ENCODE measurements around the gene FLNA. TPM values are rescaled to one million over a fixed set of nuclear protein-coding genes. Genes with fewer than 3 reads are reported as not detected.

FLNA gene
- total RNA-seq, 1 donor from 2014 or later: 225 TPM

DNA sequence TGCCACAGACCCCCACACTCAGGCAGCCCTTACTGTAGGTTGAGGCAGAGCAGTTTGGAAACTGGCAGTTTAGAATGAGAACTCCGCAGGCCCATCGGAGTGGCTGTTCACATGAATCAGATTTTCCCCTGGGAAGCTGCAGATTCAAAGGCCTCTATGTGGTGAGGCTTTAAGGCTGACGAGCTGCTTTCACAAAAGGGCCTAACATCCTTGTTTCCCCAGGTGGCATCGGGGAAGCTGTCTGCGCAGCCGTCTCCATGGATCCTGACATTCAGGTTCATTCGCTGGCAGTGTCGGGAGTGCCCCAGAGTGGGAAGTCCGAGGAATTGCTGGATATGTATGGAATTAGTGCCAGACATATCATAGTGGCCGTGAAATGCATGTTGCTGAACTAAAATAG is 45.1 kb downstream of the FLNA start:
- no peak for DNase-seq
- no peak overlapping the region for H3K27ac ChIP-seq (replicated peaks)
- intact Hi-C loops (cut with micrococcal nuclease): no loop called here
- TF ChIP-seq, protein P1, sequence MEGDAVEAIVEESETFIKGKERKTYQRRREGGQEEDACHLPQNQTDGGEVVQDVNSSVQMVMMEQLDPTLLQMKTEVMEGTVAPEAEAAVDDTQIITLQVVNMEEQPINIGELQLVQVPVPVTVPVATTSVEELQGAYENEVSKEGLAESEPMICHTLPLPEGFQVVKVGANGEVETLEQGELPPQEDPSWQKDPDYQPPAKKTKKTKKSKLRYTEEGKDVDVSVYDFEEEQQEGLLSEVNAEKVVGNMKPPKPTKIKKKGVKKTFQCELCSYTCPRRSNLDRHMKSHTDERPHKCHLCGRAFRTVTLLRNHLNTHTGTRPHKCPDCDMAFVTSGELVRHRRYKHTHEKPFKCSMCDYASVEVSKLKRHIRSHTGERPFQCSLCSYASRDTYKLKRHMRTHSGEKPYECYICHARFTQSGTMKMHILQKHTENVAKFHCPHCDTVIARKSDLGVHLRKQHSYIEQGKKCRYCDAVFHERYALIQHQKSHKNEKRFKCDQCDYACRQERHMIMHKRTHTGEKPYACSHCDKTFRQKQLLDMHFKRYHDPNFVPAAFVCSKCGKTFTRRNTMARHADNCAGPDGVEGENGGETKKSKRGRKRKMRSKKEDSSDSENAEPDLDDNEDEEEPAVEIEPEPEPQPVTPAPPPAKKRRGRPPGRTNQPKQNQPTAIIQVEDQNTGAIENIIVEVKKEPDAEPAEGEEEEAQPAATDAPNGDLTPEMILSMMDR (IDR thresholded peaks at IDR 0.05; ENCODE audit: borderline replicate concordance): no peak
- H3K4me3 ChIP-seq: no peak overlapping the region
- no peaks in the 10 kb centered on the region for H3K9me3 ChIP-seq (replicated peaks)
- no peaks in the 10 kb centered on the region for H3K36me3 ChIP-seq
- peaks cover 24% of the 10 kb centered on the region for H3K4me1 ChIP-seq
- no peaks in the 10 kb centered on the region for H3K27me3 ChIP-seq (ENCODE audit: low read depth)

DNA sequence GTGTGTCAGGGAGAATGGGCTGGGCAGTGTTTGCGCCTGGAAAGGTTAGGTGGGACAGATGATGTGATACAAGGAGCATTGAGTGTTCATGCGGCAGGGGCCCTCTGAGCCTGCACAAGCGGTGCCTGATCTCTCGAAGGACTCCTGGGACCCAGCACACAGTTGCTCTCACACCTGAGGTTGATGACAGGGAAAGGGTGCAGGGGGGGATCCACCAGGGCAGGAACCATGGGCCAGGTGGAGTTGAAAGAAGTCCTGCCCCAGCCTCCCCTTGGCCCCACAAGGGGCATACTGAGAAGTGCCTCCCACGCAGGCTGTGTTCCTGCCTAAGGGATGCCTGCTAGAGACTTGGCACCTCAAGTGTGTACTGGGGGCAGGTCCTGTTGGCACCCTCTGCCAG is 45.8 kb downstream of the FLNA start:
- H3K9me3 ChIP-seq (replicated peaks): no peaks in the 10 kb centered on the region
- TF ChIP-seq, protein P1 (IDR thresholded peaks at IDR 0.05; ENCODE audit: borderline replicate concordance): no peak
- H3K4me1 ChIP-seq: peaks cover 24% of the 10 kb centered on the region
- intact Hi-C loops (cut with micrococcal nuclease): no loop called here
- no peak overlapping the region for H3K4me3 ChIP-seq
- no peak overlapping the region for H3K27ac ChIP-seq (replicated peaks)
- no peaks in the 10 kb centered on the region for H3K27me3 ChIP-seq (ENCODE audit: low read depth)
- no peak for DNase-seq
- H3K36me3 ChIP-seq: no peaks in the 10 kb centered on the region

DNA sequence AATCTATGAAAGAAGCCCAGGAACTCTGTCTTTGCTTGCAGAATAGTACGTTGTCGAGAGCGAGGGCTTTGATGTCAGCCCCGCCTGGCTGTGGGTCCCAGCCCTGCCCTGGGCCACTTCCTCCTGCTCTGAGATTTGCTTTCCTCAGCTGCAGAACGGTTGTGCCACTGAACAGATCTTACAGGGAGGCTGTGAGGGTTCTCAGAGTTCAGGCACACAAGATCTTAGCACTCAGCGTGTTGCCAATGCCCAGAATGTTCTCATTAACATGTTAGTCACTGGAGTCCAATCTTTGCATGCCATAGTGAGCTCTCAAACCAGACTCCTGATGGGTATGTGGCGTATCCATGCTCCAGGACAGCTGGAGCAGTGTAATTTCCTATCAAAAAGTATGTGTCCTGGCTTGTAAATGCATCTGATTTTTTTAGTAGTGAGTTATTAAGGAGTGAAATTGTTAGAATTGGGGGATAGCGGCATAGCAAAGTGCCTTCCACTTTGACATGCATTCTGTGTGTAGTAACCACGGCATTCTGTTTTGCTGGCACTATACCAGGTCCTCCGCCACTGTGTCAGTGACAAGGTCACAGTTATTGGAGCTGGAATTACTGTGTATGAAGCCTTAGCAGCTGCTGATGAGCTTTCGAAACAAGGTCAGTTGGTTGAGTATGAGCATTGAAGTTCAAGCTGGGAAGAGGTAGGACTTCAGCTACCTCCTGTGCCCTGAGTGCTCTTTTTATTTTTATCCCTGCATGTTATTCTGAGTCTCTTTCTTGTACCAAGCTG is 47.2 kb downstream of the FLNA start:
- H3K27me3 ChIP-seq (ENCODE audit: low read depth): no peaks in the 10 kb centered on the region
- H3K9me3 ChIP-seq (replicated peaks): no peaks in the 10 kb centered on the region
- DNase-seq: no peak
- H3K4me1 ChIP-seq: peaks cover 24% of the 10 kb centered on the region
- peak overlapping the region; percentile 39 for H3K4me3 ChIP-seq
- H3K36me3 ChIP-seq: no peaks in the 10 kb centered on the region
- intact Hi-C loops (cut with micrococcal nuclease): no loop called here
- H3K27ac ChIP-seq (replicated peaks): peak overlapping the region; percentile 74
- TF ChIP-seq, protein P1 (IDR thresholded peaks at IDR 0.05; ENCODE audit: borderline replicate concordance): no peak

DNA sequence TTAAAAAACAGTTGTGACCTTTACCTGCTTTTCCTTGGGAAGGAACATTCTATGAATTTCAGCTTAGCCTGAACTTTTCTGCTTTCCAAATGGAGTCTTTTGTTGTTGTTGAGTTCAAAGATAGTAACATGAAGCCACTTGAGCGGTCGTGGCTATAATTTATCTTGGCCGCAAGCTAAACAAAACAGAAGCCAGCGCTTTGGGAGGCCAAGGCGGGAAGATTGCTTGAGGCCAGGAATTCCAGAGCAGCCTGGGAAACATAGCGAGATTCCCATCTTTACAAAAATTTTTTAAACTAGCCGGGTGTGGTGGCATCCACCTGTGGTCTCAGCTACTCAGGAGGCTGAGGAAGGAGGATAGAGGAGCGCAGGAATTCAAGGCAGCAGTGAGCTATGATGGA is 48.9 kb downstream of the FLNA start:
- intact Hi-C loops (cut with micrococcal nuclease): no loop called here
- H3K4me3 ChIP-seq: no peak overlapping the region
- no peaks in the 10 kb centered on the region for H3K27me3 ChIP-seq (ENCODE audit: low read depth)
- no peaks in the 10 kb centered on the region for H3K9me3 ChIP-seq (replicated peaks)
- H3K27ac ChIP-seq (replicated peaks): peak overlapping the region; percentile 74
- H3K4me1 ChIP-seq: peaks cover 24% of the 10 kb centered on the region
- TF ChIP-seq, protein P1 (IDR thresholded peaks at IDR 0.05; ENCODE audit: borderline replicate concordance): no peak
- no peaks in the 10 kb centered on the region for H3K36me3 ChIP-seq
- no peak for DNase-seq

GRCh38 chrX:154323537-154323936 is 50.9 kb downstream of the FLNA start:
- Histone ChIP-seq H3K27ac (replicated peaks) (no peak overlapping the region), H3K9me3 (replicated peaks) (no peaks in the 10 kb centered on the region), H3K4me3 (no peak overlapping the region), H3K4me1 (peaks cover 24% of the 10 kb centered on the region), H3K36me3 (no peaks in the 10 kb centered on the region), H3K27me3 (ENCODE audit: low read depth) (no peaks in the 10 kb centered on the region)
- no peak for DNase-seq
- intact Hi-C loops (cut with micrococcal nuclease): no loop called here
- TF ChIP-seq, protein P1 (IDR thresholded peaks at IDR 0.05; ENCODE audit: borderline replicate concordance): no peak

Data from left ventricle myocardium inferior (tissue), 1 donor.